Inflammatory macrophage treated with lipopolysaccharide for 4 hours (primary cell): ENCODE measurements around the gene MYO10.
"Not testable (repeated sequence)": the region's sequence is repeated elsewhere in the genome, so short reads cannot be mapped to it uniquely, and the experiment has no call there.

Experiments used
- DNase-seq: peaks from one replicate; pipeline ENCODE4 v3.0.0-alpha.2; 2020

Gene MYO10

GRCh38 chr5:16656561-16657191, 279.4 kb downstream of the MYO10 start:
- DNase-seq: peak; percentile 41

- peak; percentile 36 for DNase-seq
Measured at GRCh38 chr5:16654647-16655334, 281.3 kb downstream of the MYO10 start.

- DNase-seq: not testable (repeated sequence)
Measured at GRCh38 chr5:16648739-16649138, 287.3 kb downstream of the MYO10 start.

- DNase-seq: no peak
Measured at GRCh38 chr5:16644301-16644889, 291.7 kb downstream of the MYO10 start.

GRCh38 chr5:16642867-16643266, 293.2 kb downstream of the MYO10 start:
- no peak for DNase-seq

- DNase-seq: no peak
Measured at GRCh38 chr5:16639206-16639605, 296.9 kb downstream of the MYO10 start.

- no peak for DNase-seq
Measured at GRCh38 chr5:16628376-16628775, 307.7 kb downstream of the MYO10 start.

GRCh38 chr5:16626696-16627264, 309.3 kb downstream of the MYO10 start:
- peak; percentile 95 for DNase-seq

- DNase-seq: peak; percentile 94
Measured at GRCh38 chr5:16625096-16625495, 311.0 kb downstream of the MYO10 start.

GRCh38 chr5:16619136-16619535, 317.0 kb downstream of the MYO10 start:
- no peak for DNase-seq

- no peak for DNase-seq
Measured at GRCh38 chr5:16618138-16618897, 317.8 kb downstream of the MYO10 start.

- no peak for DNase-seq
Measured at GRCh38 chr5:16617274-16617968, 318.7 kb downstream of the MYO10 start.

- peak; percentile 56 for DNase-seq
Measured at GRCh38 chr5:16616536-16617273, 319.4 kb downstream of the MYO10 start, which contains the start of gene RETREG1. Gene RETREG1, minus strand, starts transcription at chr5:16616997. Its CDS starts 26 bp downstream, at chr5:16616971.

GRCh38 chr5:16615741-16616535, 320.1 kb downstream of the MYO10 start:
- DNase-seq: no peak

GRCh38 chr5:16612007-16612406, 324.1 kb downstream of the MYO10 start:
- no peak for DNase-seq
